PC-3 (cell line): ENCODE measurements around the gene CACUL1.

Experiments
- EZH2 ChIP-seq: fragments of 300-600 bp; sonication (generic); IDR thresholded peaks from one replicate; pipeline ENCODE4 v1.6.1; 2017; ENCODE audit warnings: antibody characterized with exemption, mild to moderate bottlenecking, low read length; ENCODE audit not compliant: unreplicated experiment
- EZH2phosphoT487 ChIP-seq: fragments of 300-600 bp; sonication (generic); IDR thresholded peaks from 2 replicates; pipeline ENCODE4 v1.6.1; 2018; ENCODE audit warnings: mild to moderate bottlenecking, antibody characterized with exemption, low read length, borderline replicate concordance
- TF ChIP-seq, protein P1 (sequence below): fragments of 300-600 bp; sonication (generic); conservative IDR thresholded peaks from 2 replicates; pipeline ENCODE4 v1.5.1; 2017; ENCODE audit warnings: antibody characterized with exemption, low read depth, mild to moderate bottlenecking, low read length

DNA sequence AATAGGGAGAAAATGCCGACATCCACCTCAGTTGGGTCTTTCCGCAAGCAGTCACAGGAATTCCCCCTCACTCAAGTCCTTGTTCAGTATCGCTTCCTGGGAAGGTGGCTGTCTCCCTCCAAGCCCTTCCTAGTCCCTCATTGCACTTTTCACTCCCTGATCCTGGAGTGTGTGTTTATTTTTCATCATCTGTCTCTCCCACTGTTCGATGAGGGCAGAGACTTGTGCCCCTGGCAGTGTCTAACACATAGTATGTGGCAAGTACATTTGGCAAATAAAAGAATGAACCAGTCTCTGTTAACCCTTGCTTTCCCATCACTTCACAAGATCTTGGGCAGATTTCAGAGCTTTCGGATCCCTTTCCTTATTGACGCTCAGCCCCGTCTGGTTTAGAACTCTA is 24.0 kb upstream of the CACUL1 start:
- TF ChIP-seq, protein P1, sequence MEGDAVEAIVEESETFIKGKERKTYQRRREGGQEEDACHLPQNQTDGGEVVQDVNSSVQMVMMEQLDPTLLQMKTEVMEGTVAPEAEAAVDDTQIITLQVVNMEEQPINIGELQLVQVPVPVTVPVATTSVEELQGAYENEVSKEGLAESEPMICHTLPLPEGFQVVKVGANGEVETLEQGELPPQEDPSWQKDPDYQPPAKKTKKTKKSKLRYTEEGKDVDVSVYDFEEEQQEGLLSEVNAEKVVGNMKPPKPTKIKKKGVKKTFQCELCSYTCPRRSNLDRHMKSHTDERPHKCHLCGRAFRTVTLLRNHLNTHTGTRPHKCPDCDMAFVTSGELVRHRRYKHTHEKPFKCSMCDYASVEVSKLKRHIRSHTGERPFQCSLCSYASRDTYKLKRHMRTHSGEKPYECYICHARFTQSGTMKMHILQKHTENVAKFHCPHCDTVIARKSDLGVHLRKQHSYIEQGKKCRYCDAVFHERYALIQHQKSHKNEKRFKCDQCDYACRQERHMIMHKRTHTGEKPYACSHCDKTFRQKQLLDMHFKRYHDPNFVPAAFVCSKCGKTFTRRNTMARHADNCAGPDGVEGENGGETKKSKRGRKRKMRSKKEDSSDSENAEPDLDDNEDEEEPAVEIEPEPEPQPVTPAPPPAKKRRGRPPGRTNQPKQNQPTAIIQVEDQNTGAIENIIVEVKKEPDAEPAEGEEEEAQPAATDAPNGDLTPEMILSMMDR: no peak
- no peak for TF ChIP-seq EZH2
- no peak for TF ChIP-seq EZH2phosphoT487
